Middle frontal gyrus (tissue), 1 donor: ENCODE results near the gene TMEM156.
"Not testable (repeated sequence)": the region's sequence is repeated elsewhere in the genome, so short reads cannot be mapped to it uniquely, and the experiment has no call there.

Experiments used
- DNase-seq: peaks from one replicate; pipeline ENCODE4 v3.0.0-alpha.2; 2015; ENCODE audit warnings: low spot score; ENCODE audit errors: extremely low spot score

TMEM156 gene

DNA sequence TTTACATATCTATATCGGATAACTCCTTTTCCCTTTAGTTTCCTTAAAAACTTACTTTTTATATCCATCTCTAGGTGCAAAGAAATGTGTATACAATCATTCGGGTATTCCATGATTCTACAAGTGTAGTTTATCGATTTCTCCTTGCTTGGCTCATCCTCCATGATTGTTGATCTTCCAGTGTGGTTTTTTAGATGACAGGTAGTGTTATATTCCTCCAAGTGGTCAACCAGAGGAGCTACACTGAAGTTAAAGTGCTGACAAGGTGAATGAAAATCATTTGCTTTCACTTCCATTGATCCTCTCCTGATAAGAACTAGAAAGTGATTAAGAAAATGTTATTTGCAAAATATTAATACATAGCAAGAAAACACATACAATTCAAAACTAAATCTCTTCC is 38.5 kb downstream of the TMEM156 start:
- no peak for DNase-seq

DNA sequence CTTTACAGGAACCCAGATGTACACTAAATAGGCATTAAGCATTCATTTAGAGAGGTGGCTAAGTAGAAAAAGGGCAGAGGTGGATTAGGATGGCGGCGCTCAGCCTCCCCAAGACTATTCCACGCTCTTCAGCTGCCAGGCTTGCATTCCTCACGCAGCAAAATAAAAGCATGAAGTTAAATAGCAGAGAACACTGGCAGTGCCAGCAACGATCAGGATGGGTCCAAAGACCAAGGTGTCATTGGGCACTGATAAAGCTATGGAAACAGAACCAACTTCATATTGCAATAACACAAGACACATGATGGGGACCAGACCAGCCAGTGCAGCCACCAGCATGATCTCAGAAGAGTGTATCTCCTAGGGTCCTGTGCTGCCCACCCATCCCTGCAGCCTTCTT is 42.0 kb downstream of the TMEM156 start:
- no peak for DNase-seq

- no peak for DNase-seq
Measured at GRCh38 chr4:38989487-38989886, 42.7 kb downstream of the TMEM156 start.

DNA sequence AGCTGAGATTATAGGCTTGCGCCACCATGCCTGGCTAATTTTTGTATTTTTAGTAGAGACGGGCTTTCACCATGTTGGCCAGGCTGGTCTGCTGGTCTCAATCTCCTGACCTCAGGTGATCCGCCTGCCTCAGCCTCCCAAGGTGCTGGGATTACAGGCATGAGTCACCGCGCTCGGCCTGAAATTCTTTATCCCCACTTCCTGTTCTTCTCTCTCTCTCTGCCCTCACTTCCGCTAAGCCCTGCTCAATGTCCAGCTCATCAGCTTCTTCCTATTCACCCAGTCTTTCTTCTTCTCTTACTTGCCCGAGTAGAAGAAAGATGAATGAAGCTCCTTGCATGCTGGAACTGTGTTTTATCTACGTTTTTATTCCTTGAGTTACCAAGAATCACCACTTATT is 43.9 kb downstream of the TMEM156 start:
- not testable (repeated sequence) for DNase-seq

DNA sequence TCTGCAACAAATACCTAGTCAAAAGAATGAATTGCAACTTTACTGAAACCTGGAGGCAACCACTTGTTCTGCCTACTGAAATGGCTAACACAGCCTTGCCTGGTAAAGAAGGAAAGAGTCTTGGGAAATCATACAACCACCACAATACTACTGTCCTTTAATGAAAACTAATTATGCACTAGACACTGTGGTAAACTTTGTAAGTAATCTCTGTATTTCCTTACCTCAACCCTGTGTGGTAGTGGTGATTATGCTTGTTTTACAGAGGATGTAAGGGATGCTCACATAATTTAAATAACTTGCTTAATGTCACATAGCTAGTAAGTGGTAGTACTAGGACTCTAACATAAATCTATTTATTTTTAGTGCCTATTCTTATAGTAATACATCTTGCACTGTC is 44.7 kb downstream of the TMEM156 start:
- DNase-seq: no peak

- DNase-seq: no peak
Measured at GRCh38 chr4:38985410-38986100, 46.7 kb downstream of the TMEM156 start.

- no peak for DNase-seq
Measured at GRCh38 chr4:38983787-38984598, 48.2 kb downstream of the TMEM156 start.

DNA sequence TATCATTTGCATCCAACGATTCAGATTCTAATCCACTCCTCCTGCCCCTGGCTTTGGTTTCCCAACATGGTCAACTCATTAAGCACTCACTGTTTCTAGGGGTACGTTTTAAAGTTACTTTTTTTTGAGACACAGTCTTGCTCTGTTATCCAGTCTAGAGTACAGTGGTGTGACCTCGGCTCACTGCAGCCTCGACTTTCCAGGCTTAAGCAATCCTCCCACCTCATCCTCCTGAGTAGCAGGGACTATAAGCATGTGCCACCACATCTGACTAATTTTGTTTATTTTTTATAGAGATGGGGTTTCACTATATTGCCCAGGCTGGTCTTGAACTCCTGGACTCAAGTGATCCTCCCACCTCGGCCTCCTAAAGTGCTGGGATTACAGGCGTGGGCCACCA is 48.9 kb downstream of the TMEM156 start:
- DNase-seq: no peak

DNA sequence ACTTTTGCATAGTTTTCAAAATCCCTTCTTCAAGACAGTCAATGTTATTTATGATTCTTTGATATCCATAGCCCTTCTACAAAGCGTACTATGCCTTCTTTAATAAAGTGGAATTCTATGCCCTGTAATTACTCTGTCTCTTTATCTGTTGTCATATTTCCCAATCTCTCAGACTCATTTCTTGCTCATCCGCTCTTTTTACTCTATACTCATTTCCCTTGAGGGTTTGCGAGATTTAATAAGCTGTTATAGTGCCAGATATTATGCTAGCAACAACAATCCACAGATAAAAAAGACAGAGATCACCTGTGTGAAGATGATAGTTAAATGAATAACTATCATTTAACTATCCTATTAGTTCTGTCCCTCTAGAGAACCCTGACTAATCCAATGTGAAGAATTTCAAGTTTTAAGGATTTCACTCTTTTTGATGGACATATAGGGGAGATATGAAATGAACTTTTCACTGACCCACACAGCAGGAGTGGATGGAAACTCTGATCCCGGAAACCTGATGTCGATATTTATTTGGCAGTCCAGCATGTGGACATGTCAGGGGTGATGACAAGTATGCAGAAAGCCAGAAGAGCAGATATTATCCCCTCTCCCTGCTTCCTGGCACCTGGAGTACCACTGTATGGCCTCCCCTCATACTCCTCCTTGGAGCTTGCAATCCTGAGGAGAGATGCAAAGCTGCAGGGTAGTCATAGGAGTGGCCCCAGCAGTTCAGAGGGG is 49.7 kb downstream of the TMEM156 start:
- no peak for DNase-seq

GRCh38 chr4:38980903-38981676 is 51.1 kb downstream of the TMEM156 start:
- DNase-seq: no peak

DNA sequence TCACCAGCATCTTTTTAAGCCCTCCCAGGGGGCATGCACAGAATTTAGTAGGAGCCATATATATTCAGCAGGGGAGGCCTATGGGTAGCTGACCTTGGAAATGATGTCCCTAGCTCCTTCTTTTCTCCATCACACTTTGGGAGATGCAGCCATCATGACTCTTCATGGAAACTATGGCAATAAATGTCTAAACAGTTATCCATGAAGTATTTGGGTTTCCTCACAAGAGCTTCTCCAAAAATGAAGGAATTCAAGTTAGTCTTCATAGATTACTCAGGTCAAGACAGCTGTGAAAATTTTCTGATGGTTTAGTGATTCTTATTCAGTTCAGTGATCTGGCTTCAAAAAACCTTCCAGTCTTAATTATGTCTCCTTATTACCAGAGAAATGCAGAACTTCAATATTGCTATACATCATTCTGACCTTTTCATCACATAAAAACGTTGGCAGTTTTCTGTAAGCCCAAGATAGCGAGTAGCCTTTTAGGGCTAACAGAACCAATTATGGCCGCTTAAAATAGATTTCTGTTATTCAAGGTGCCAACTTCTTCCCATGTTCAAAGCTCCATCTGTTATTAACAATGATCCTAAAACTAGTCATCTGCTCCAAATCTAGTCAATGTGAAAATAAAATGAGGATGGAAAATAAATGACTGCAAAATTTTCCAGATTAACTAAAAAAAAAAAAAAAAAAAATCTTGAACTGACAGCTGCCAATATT is 52.5 kb downstream of the TMEM156 start:
- no peak for DNase-seq

DNA sequence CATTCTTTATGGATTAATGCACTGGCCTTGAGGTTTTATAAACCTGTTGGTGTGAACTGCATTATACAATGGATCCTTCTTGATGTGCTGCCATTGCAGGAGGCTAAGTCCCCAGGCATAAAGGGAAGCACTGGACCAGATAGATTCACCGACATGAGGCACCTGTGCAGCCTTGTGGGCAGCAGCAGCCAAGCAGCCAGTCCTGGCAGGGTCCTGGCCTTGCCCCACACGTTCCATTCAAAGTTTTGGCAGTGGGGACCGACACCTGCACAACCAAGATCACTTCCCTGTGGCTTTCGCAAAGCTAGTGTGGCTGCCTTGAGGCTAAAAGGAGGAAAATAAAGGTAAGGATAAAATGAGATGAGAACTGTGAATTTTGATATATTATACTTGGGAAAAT is 53.1 kb downstream of the TMEM156 start:
- no peak for DNase-seq

- DNase-seq: no peak
Measured at GRCh38 chr4:38976308-38976707, 55.9 kb downstream of the TMEM156 start.

DNA sequence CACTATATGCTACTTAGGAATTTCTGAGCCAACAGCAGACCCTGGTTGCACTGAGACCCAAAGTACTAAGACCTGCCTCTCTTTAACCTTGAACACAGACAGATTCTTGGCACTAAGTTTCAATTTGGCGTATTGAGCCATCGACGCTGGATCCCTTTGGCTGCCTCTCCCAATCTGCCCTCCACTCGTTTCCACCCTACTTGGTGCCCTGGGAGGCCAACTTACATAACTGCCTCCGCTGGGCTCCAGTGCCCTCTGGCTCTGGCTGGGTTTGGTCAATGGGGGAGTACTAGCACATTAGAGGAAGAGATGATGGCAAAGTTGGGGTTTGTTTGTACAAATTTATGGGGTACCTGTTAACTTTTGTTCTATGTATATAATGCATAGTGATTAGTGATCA is 63.5 kb downstream of the TMEM156 start:
- DNase-seq: no peak

DNA sequence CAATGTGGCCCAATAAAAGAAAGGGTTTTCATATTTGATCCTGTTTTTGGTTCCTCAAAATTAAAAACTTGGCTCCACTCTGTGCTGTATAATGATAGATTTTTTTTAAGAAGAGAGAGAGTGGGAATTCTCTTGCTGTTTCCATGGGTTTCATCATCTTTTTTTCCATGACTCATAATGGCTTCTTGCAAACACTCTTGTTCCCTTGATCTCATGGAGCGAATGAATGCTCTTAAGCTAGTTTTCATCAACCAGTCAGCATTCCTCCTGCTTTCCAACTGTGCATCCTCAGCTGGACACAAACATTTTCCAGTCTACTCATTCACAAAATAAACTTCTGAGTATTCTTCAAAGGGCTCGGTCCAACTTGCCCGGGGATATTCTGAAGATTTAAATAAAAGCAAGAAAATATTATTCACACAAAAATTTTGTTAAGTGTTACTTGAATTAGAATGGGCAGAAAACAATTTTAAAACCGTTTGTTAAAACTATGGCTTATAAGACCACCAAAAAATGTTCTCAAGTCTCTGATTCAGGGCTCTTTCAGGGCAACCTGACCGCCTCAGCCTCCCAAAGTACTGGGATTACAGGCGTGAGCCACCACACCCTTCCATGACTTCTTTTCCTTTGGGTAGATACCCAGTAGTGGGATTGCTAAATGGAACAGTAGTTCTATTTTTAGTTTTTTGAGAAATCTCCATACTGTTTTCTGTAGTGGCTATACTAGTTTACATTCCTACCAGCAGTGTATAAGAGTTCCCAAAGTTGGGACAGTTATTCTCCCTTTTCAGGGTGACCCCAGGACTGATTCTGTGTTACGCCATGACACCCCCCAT is 64.7 kb downstream of the TMEM156 start:
- DNase-seq: no peak

DNA sequence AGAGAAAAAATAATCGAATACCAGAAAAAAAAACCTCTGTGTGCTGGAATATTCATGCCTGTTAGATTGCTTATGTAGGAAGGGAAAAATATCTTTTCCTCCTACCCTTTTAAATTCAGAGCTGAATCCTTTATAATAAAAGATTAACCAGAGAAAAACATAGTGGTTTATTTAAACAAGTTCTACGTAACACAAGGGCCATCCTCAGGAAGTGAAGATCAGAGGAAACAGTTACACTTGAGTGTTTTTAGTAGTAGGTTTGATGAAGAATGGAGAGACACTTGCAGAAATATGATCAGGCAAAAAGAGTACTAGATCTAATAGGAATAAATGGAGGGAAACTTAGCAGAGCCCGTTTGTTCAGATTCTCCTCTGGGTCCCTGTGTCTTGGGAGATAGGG is 66.3 kb downstream of the TMEM156 start:
- no peak for DNase-seq

GRCh38 chr4:38964942-38965775 is 67.0 kb downstream of the TMEM156 start:
- DNase-seq: no peak

DNA sequence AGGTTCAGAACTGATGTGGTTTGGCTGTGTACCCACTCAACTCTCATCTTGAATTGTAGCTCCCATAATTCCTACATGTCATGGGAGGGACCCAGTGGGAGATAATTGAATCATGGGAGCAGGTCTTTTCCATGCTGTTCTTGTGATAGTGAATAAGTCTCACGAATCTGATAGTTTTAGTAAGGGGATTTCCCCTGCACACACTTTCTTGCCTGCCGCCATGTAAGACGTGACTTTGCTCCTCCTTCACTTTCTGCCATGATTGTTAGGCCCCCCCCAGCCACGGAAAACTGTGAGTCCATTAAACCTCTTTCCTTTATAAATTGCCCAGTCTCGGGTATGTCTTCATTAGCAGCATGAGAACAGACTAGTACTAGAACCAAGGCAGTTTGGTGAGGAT is 73.0 kb downstream of the TMEM156 start:
- DNase-seq: not testable (repeated sequence)
